Measurements from ENCODE around the gene FAM131B.
A peak's percentile ranks its signal among the peaks of the same experiment; 100 is the strongest.

GRCh38 chr7:143381427-143382125 lies 19.1 kb upstream of the FAM131B start:
- TF ChIP-seq ZBTB42 (CRISPR knock-in tag; IDR thresholded peaks at IDR 0.05): no peak
- TF ChIP-seq YY1 (IDR thresholded peaks at IDR 0.05; ENCODE audit: insufficient read depth, insufficient replicate concordance, low read depth, low read length): peak; percentile 10
- TF ChIP-seq ZBTB37 (CRISPR knock-in tag; IDR thresholded peaks at IDR 0.05): no peak
- no peak for TF ChIP-seq CTCF (CRISPR knock-in tag; IDR thresholded peaks at IDR 0.05)
- no peak for TF ChIP-seq TAF1 (CRISPR knock-in tag; IDR thresholded peaks at IDR 0.05)
- TF ChIP-seq SRSF1 (optimal IDR thresholded peaks at IDR 0.05; ENCODE audit: low read depth, low read length): peak; percentile 67
- TF ChIP-seq NFATC3 (CRISPR knock-in tag; IDR thresholded peaks at IDR 0.05): no peak
- no peak for TF ChIP-seq FOXJ3 (CRISPR knock-in tag; IDR thresholded peaks at IDR 0.05; ENCODE audit: borderline replicate concordance)
- no peak for TF ChIP-seq HOXA9 (CRISPR knock-in tag; IDR thresholded peaks at IDR 0.05; ENCODE audit: borderline replicate concordance)
- no peak for TF ChIP-seq RELA (CRISPR knock-in tag; IDR thresholded peaks at IDR 0.05)
- TF ChIP-seq KMT2B (CRISPR knock-in tag; IDR thresholded peaks at IDR 0.05): no peak
- TF ChIP-seq RAD21 (CRISPR knock-in tag; IDR thresholded peaks at IDR 0.05): no peak
- TF ChIP-seq MTA3 (CRISPR knock-in tag; IDR thresholded peaks at IDR 0.05): no peak

Measured in HepG2 (cell line).